Hypothalamus (tissue), 51 donors: ENCODE data around the gene MGAT4A.
A peak's percentile ranks its signal among the peaks of the same experiment; 100 is the strongest.

Source experiments
- DNase-seq, 51 donors: peaks; one replicate each; lab custom pipeline; 2025; lab: John Stamatoyannopoulos, UW

Gene MGAT4A

DNA sequence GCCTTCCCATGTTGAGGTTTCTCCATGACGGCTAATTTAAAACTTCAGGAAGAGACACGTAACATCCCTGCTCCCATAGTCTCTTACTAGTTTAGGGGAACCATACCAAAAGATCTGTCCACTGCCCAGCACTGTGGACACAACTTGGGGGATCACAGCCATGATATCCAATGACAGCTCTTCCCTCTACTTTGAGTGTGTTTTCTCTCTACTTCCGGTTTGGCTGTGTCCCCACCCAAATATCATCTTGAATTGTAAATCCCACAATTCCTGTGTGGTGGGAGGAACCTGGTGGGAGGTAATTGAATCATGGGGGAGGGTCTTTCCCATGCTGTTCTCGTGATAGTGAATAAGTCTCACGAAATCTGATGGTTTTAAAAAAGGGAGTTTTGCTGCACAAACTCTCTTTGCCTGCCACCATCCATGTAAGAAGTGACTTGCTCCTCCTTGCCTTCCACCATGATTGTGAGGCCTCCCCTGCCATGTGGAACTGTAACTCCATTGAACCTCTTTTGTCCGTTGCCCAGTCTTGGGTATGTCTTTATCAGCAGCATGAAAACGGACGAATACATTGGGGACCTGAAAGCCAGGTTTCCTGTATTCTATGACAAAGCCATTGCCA, 1.6 kb upstream of the MGAT4A start:
- DNase-seq, result no peak

DNA sequence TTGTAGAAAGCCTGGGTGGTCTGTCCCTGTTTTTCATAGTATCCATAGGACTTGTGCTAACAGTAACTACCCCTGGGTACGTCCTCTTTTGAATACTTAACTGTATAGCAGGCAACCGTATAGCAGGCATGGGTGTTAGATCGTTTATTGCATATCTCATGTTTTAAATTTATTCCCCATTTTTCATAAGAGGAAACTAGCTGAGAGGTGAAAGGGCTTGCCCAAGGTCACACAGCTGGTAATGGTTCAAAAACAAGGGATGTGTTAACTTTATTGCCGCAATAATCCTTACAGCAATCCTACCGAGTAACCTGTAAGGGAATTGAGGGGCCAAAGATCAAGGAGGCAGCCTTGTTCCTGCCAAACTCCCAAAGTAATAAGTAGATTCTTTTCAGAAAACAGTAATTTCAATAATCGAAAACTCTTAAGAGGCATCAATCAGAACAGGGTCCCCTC, 990 bp upstream of the MGAT4A start:
- DNase-seq, result no peak

DNA sequence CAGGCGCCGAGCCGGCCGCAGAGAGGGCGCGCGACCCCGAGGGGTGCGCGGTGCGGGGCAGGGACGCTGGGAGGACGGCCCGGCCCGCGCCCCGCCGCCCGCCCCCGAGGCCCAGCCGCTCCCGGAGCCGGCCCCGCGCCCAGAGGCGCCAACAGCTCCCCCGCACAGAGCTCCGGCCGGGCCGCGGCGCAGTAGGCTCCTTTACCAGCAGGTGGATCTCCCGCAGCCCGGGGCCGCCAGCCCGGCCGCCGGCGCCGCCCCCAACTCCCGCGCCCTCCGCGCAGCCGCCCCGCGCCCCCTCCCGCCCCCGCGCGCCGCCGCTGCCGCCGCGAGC, 258 bp downstream of the MGAT4A start:
- peak in 22 of 51 donors; percentile 23 to 74 (median 56) for DNase-seq

DNA sequence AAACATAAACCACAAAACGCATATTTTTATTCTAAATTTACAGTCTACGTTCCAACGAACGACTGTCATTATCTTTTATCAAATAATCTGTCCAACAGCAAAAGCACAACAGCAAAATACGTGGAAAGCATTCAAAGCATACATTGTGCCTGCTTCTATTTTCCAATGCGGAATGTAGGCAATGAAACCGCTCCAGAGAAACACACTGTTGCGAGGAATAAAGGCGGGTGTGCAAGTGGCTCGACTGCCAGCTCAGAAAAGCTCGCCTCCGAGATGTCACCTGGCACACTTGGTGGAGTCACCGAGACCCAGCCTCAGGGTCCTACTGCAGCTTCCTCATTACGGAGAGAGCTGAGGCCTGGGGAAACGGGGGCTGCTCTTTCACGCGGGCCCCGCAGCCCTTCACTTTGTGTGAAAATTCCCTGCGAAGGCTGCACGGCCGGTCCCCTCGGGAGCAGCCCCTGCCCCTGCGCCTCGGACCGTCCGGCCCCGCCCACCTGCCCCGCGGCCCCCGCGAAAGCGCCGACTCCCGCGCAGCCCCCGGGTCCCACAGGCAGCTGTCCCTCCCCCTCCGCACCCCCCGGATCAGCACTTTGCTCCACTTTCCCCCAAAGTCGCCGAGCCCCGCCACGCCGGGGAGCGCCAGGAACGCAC, 752 bp downstream of the MGAT4A start:
- DNase-seq, result peak in 39 of 51 donors; percentile 17 to 70 (median 40)

DNA sequence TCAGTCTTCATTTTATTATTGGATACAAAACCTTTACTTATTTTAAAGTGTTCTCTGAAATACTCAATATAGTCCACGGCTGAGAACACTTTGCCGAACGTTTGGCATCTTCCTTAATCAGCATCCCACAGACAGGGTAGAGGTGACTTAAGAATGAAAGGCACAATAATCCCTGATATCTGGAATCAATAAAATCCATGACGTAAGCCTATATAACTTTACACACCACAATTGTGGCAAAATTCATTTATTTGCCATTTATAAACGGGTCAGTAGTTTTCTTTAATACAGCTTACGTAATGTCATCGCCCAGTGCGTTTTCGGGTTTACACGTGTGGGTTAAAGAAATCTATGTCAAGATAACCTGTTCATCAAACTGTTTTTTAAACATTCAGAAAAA, 1.3 kb downstream of the MGAT4A start:
- no peak for DNase-seq

DNA sequence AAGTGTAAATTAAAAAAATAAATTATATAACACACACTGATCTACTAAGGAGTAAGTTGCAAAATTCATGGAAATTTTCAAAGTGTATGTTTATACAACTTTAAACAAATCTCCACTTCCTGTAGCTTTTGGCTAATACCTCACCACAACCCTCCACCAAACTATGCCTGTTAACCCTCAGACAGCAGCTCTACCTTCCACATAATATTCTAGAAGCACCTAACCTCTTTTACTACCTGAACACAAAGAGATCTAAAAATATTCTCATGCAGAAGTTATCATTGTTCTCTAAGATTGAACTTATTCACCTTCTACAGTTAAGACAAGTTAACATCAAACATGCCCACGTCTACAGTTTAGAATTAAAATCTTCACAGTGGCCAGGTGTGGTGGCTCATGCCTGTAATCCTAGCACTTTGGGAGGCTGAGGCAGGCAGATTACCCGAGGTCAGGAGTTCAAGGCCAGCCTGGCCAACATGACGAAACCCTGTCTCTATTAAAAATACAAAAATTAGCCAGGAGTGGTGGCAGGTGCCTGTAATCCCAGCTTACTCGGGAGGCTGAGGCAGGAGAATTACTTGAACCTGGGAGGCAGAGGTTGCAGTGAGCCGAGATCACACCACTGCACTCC, 2.7 kb downstream of the MGAT4A start:
- DNase-seq, result peak in 1 of 51 donors; percentile 50

DNA sequence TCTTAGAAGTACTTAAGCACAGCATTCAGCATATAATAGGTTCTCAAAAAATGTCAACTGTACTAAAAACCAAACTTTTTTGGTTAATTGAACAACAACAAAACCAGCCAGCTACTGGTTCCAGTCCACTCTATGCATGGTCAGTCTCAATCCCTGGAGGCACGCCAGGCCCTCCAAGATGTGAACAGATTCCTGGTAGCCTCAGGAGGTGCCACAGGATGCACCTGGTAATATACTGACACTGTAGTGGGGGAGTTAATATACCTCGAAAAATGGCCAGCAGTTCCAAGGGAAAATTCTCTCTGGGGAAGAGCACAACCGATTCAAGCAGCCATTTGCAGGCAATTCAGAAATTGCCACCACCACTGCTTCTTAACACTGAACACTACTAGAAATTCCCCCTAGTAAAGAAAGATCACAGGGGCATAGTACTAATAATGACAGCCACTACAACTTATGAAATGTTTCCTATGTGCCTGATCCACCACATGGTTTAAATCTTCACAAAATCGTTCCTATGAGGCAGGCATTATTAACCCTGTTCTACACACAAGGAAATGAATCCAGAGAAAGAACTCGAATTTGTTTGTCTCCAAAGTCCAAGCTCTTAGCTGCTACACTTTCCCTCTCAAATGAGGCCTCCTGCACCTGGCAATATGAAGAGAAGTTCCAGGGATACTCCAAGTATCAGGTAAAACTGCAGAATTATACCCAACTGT, 3.4 kb downstream of the MGAT4A start:
- peak in 8 of 51 donors; percentile 5 to 58 (median 12) for DNase-seq

DNA sequence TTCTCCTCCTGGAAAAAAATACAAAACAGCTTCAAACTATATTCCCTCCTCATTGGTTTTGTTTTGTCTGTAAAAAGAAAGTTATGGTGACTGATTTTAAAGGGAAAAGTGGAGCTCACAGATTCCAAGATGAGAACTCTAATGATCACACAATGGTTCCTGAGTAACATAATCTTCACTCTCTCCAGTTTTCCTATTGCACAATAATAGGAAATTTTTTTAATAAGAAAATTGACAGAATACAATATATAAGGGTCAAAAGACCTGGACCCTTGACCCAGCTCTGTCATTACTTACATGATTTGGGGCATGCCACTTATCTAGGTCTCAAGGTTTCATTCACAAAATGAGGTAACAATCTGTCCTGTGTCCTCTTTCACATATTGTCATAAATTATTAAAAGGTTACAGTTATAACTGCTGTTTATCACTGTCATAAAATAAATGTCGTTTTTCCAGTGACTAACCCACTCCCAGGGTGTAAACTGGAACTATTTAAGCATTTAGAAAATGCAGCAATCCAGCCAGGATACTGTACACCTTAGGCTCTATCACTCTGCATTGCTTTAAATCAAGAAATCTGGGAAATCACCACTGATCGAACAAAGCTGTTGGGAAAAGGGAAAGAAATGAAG, 4.1 kb downstream of the MGAT4A start:
- no peak for DNase-seq

DNA sequence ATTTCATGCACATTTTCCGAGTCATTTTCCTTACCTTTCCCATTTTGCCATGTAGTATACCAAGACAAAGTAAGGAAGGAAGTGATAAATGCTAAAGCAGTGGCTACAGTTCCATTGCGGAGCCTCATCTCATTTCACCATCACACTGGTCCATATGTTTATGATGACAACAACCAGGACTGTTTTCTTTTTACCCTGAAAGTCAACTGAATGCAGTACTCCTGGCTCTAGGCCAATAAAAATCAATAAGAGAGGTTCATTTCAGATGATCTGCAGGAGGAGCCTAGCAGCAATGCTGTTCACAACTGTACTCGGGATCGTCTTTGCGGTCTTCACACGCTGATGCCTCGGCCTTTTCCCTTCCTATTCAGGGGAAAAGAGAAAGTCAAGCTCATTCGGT, 4.7 kb downstream of the MGAT4A start:
- peak in 2 of 51 donors; percentile 11 to 36 for DNase-seq

DNA sequence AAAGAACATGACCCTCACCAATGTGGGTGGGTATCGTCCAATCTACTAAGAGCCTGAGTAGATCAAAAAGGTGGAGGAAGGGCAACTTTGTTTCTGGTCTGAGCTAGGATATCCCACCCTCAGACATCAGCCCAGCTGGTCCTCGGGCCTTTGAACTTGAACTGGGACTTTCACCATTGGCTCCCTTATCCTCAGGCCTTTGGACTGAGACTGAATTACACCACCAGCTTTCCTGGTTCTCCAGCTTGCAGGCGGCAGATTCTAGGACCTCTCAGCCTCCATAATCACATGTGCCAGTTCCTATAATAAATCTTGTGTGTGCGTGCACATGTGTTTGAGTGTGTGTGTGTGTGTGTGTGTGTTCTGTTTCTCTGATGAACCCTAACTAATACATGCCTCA, 10.6 kb downstream of the MGAT4A start:
- no peak for DNase-seq

DNA sequence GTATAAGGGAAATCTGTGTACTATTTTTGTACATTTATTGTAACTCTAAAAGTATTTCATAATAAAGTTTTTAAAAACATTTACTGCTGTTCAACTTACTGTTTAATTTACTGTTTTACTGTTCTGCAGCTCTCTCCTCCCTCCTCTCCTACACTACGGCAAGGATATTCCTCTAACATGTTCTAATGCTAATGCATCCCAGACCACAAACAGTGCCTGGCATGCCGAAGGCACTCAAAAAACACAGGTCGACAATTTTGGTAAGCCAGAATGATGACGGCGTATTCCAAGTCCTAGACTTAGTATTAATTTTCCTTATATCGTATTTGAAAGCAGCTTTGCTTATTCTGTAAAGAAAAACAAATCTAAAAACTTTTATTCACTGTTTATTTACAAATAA, 13.3 kb downstream of the MGAT4A start:
- DNase-seq, result no peak

DNA sequence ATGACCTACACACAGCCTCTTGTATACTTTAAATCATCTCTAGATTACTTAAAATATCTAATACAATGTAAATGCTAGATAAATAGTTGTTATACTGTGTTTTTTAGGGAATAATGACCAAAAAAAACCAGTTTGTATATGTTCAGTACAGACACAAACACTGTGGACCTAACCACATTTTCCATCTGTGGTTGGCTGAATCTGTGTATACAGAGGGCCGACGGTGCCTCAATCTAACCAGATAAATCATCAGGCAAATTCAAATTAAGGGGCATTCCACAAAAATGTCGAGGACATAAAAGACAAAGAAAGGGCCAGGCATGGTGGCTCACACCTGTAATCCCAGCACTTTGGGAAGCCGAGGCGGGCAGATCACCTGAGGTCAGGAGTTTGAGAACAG, 14.1 kb downstream of the MGAT4A start:
- DNase-seq, result no peak

DNA sequence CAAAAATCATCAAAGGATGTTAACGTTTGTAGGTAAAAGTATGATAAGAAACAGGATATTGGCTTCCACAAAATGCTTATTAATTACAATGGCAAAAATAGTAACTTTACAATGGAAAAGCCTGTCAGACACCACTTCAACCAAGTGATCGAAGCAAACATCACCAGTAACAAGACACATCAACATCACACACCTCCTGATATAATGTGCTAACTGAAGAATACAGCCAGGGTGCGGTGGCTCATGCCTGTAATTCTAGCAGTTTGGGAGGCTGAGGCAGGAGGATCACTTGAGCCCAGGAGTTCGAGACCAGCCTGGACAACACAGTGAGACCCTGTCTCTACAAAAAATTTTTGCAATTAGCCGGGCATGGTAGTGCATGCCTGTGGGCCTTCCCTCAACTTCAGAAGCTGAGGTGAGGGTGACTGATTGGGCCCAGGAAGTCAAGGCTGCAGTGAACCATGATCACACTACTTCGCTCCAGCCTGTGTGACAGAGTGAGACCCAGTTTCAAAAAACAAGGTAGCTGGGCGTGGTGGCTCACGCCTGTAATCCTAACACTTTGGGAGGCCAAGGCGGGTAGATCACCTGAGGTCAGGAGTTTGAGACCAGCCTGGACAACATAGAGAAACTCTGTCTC, 15.0 kb downstream of the MGAT4A start:
- no peak for DNase-seq

DNA sequence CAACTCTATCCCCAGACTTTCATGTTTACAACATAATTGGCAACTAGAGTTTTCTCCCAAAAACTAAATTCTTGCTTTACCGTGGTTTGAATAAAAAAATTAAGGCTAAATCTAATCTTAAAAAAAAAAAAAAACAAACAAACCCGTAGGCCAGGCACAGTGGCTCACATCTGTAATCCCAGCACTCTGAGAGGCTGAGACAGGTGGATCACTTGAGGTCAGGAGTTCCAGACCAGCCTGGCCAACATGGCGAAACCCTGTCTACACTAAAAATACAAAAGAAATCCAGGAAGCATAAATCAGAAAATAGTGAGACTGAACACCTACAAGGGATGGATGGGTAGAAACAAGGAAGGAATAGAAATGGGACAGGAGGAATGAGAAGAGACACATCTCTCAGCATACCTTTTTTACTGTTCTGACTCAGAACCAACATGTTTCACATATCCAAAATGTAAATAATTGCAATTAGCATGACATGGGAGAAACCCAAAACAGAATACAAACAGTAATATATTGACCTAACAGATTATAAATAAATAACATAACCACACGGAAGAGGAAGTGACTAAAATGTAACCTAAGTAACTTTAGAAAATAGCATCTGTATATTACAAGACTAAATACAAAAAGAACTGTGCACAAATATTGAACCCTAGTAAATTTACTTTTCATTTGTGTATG, 17.5 kb downstream of the MGAT4A start:
- no peak for DNase-seq

DNA sequence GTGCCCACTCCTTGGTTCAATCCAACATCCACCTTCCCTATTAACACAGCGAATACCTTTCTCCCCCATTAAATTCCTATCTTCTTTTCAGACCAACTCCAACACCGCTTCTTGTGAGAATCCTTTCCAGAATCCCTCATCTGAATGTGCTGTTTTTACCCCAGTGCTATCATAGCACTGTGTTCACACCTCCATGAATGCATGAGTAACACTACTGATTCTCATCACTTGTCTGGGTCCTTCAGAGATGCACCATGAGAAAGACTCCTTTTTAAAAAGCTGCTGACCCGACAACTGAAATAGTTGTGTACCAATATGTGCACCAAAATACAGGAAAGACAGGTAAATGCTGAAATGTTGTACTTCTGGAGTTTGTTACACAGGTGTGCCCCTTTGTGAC, 18.8 kb downstream of the MGAT4A start:
- DNase-seq, result no peak

DNA sequence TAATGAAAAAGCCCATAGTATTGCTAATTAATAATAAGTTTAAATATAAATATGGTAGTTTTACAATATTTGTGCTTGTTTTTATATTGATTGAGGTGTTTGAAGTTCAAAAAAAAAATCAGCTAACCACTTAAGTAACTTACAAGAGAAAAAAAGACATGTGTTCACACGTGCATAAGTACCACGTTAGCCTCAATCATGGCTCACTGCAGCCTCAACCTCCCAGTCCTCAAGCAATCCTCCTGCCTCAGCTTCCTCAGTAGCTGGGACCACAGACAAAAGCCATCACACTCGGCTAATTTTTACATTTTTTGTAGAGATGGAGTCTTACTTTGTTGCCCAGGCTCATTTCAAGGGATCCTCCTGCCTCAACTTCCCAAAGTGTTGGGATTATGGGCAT, 19.4 kb downstream of the MGAT4A start:
- no peak for DNase-seq

DNA sequence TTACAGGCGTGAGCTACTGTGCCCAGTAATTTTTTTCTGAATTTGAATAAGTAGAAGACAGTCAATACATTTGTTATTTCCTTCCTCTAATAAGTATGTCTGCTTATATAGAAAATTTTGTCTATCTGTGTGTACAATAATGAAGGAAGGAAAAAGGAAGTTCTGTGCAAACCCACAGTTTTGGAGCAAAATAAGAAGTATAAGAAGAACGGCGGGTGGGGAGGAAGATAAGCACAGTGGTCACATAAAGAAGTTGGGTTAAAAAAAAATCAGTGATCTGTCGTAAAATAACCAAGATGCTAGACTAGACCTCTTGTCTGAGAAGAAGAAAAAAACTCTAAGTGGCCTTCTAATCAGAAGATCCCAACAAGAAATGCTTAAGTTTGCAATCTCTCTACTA, 20.2 kb downstream of the MGAT4A start:
- no peak for DNase-seq

DNA sequence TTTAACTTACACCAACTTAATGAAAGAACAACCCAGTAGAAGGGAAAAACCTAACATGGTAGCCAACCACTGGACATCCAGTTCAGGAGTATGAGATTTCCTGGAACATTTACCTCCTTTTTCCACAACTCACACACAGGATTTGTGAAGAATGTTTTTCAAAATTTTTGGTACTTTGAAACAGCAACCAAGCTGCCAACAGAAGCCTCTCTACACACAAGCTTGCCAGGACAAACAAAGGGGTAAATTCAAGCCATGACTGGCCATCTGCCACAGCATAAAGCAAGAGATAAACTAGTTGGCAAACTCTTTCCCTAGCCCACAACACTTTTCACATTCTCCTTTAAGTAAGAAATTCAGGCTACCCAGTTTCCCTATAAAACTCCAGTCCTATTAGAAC, 21.4 kb downstream of the MGAT4A start:
- DNase-seq, result peak in 18 of 51 donors; percentile 5 to 68 (median 30)

DNA sequence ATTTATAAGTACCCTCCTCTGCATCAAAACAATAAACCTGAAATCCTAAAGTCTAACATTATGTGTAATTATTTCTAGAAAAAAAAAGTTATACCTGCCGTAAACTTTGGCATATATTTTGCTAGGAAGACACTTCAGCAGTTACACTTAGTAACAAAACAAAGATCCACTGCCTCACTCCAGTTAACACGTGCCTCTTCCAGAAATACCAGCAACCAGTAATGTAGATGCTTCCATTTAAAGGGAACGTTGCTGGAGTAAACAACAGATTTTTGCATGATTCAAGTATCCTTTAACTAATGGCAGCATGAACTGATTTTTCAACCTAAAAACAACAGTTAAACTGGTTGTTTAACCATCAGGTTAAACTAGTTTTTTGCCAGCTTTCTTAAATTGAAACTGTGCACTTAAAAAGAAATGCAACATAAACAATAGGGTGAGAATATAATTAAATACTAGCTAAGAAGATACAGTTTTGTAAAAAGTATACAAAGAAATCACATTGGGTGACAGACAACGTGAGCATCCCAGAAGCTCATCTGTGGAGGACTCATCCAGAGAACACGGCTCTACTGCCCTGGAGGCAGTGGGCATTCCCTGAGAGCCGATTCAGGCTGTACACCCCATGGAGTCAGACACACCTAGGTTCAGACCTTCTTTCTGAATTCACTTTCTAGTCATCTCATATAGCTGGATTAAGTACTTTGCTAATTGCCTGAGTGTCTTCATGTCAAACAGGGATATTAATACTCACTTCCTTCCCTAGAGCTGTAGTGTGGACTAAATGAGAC, 22.3 kb downstream of the MGAT4A start:
- DNase-seq, result peak in 4 of 51 donors; percentile 6 to 51 (median 10)
